B cell (primary cell): ENCODE results near the gene COPB1. TPM values are rescaled to one million over a fixed set of nuclear protein-coding genes. Genes with fewer than 3 reads are reported as not detected.

Experiments used
- ATAC-seq: fragments of 200-7000 bp; cut with Tn5 transposase; one replicate; pipeline ENCODE4 v1.10.0; 2021; ENCODE audit warnings: low read depth, mild to moderate bottlenecking, moderate number of reproducible peaks, moderate library complexity
- CTCF ChIA-PET: fragments of 350-600 bp; sonication (Branson Sonifier 250); formaldehyde crosslinking; loops from one replicate; lab custom pipeline; 2021; ENCODE audit warnings: antibody characterized with exemption, inconsistent platforms; lab: Charles Lee
- POLR2A ChIA-PET: fragments of 350-600 bp; sonication (Branson Sonifier 250); formaldehyde crosslinking; loops from one replicate; lab custom pipeline; 2021; ENCODE audit warnings: antibody characterized with exemption; lab: Charles Lee
- DNase-seq: peaks from one replicate; pipeline ENCODE4 v3.0.0; 2013
- H2AFZ ChIP-seq: 2 replicates; pipeline ENCODE4 v1.6.1; 2012; ENCODE audit warnings: mild to moderate bottlenecking, low read depth, low read length; ENCODE audit not compliant: insufficient read depth, poor library complexity, severe bottlenecking
- H3K27ac ChIP-seq, 2 donors: 1 replicate in 1 of 2; 2 replicates in 1 of 2; pipeline ENCODE4 v1.5.1; 2012 to 2013; ENCODE audit warnings: low read length in 2 of 2, mild to moderate bottlenecking in 2 of 2, moderate library complexity in 1 of 2
- H3K27me3 ChIP-seq, 4 experiments: fragments of 200-600 bp in 1 of 4; sonication (generic) in 1 of 4; replicated peaks in 1 of 4; 1 replicate in 2 of 4; 2 replicates in 2 of 4; pipeline versions ENCODE4 v1.6.1 to v1.7.0; 2013 to 2016; ENCODE audit warnings: low read length in 3 of 4, mild to moderate bottlenecking in 2 of 4, mixed read lengths in 1 of 4, moderate library complexity in 1 of 4; ENCODE audit not compliant: insufficient read depth in 4 of 4, control insufficient read depth in 3 of 4; ENCODE audit errors: control extremely low read depth in 1 of 4
- H3K36me3 ChIP-seq, 2 experiments: replicated peaks in 1 of 2; 1 replicate in 1 of 2; 2 replicates in 1 of 2; pipeline versions ENCODE4 v1.6.1 to v1.7.1; 2013; ENCODE audit warnings: low read length in 1 of 2; ENCODE audit not compliant: insufficient read depth in 2 of 2, control insufficient read depth in 1 of 2; ENCODE audit errors: control extremely low read depth in 1 of 2, extremely low read depth in 1 of 2
- H3K4me1 ChIP-seq, 2 donors: fragments of 200-600 bp in 1 of 2; sonication (generic) in 1 of 2; 1 replicate in 1 of 2; 2 replicates in 1 of 2; pipeline versions ENCODE4 v1.5.1 to v1.6.1; 2013 to 2017; ENCODE audit warnings: low read length in 2 of 2; ENCODE audit not compliant: control insufficient read depth in 2 of 2, insufficient read depth in 2 of 2
- H3K4me2 ChIP-seq: replicated peaks from 2 replicates; pipeline ENCODE3; 2012; ENCODE audit warnings: mild to moderate bottlenecking, low read depth, low read length; ENCODE audit not compliant: poor library complexity, severe bottlenecking
- H3K4me3 ChIP-seq, 5 experiments: fragments of 200-600 bp in 1 of 5; sonication (generic) in 1 of 5; 1 replicate in 3 of 5; 2 replicates in 2 of 5; pipeline versions ENCODE4 v1.5.1 to v1.7.0; 2011 to 2016; ENCODE audit warnings: low read length in 4 of 5, mild to moderate bottlenecking in 4 of 5, low read depth in 2 of 5, control low read depth in 1 of 5, moderate library complexity in 1 of 5; ENCODE audit not compliant: insufficient read depth in 1 of 5; ENCODE audit errors: control extremely low read depth in 1 of 5, extremely low read depth in 1 of 5
- H3K79me2 ChIP-seq: fragments of 200-600 bp; sonication (generic); one replicate; pipeline ENCODE4 v1.6.0; 2016; ENCODE audit warnings: low read length; ENCODE audit not compliant: control insufficient read depth, insufficient read depth
- H3K9ac ChIP-seq: fragments of 200-600 bp; sonication (generic); 2 replicates; pipeline ENCODE4 v1.6.1; 2017; ENCODE audit warnings: mild to moderate bottlenecking, low read length, moderate library complexity
- H3K9me3 ChIP-seq, 3 donors: one replicate each; pipeline versions ENCODE4 v1.6.1 to v1.7.1; 2013; ENCODE audit warnings: low read length in 2 of 3; ENCODE audit not compliant: control insufficient read depth in 2 of 3, insufficient read depth in 1 of 3; ENCODE audit errors: control extremely low read depth in 1 of 3
- H4K20me1 ChIP-seq: 2 replicates; pipeline ENCODE4 v1.6.0; 2012; ENCODE audit warnings: mild to moderate bottlenecking, low read length; ENCODE audit not compliant: insufficient read depth, control insufficient read depth, poor library complexity, severe bottlenecking
- H3K27ac Mint-ChIP-seq: one replicate; pipeline ENCODE4 v1.8.0; 2021; ENCODE audit warnings: mixed read lengths
- H3K27me3 Mint-ChIP-seq: one replicate; pipeline ENCODE4 v1.8.0; 2021; ENCODE audit warnings: mixed read lengths
- H3K4me1 Mint-ChIP-seq: one replicate; pipeline ENCODE4 v1.8.0; 2021; ENCODE audit warnings: mixed read lengths
- H3K4me3 Mint-ChIP-seq: one replicate; pipeline ENCODE4 v1.8.0; 2021; ENCODE audit warnings: mixed read lengths
- H3K9me3 Mint-ChIP-seq: one replicate; pipeline ENCODE4 v1.8.0; 2022; ENCODE audit warnings: mixed read lengths; ENCODE audit not compliant: insufficient read depth
- EZH2 ChIP-seq: IDR thresholded peaks from 2 replicates; pipeline ENCODE4 v1.6.1; 2012; ENCODE audit warnings: borderline replicate concordance, low read depth, mild to moderate bottlenecking, moderate library complexity, low read length; ENCODE audit not compliant: insufficient read depth, poor library complexity, severe bottlenecking
- WGBS: methylation state at CpG from one replicate; pipeline ENCODE4 v1.1.5; 2013; ENCODE audit warnings: missing lambda C conversion rate; ENCODE audit not compliant: insufficient coverage; 5-methylcytosine and 5-hydroxymethylcytosine counted together
- intact Hi-C: fragments of 100-400 bp; cut with micrococcal nuclease; formaldehyde crosslinking; loops from one replicate; pipeline ENCODE4 v1.10.0; 2022
- polyA plus RNA-seq: library from polyadenylated mRNA; depleted of rRNA; stranded (reverse); fragments of >200 nt; gene quantifications from 2 replicates; pipeline ENCODE4 v1.2.3, GENCODE V29; 2012
- total RNA-seq, 2 donors: library from RNA; stranded (reverse); fragments of 120-200 nt in 1 of 2; gene quantifications; 1 replicate in 1 of 2; 2 replicates in 1 of 2; pipeline versions ENCODE4 v1.2.3 to v1.2.4, GENCODE V29; 2013 to 2022
- TF ChIP-seq, protein P1 (sequence below): fragments of 200-600 bp; IDR thresholded peaks from one replicate; pipeline ENCODE4 v1.8.0; 2022; ENCODE audit warnings: antibody characterized with exemption, mild to moderate bottlenecking

Gene COPB1
- total and polyA plus RNA-seq, 2 donors (not counting 1 experiment from before 2014, with no cell fraction given): 32.0 to 80.2 TPM

DNA sequence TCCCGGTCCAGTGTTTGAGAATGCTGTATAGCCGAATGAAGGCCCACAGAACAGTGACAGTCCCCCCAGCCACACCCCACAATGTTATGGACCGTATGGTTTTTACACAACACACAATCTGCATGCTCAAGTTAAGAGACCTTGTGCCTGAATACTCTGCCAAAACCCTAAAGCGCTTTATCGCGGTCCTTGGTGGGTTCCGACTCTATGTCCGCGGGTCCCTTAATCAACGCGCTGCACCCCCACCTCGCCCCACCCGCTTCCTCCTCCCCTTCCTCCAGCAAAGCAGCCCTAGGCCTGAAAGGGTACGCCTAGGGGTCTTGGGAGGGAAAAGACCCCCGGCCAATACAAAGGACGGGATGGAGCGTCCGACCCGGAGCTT, 442 bp downstream of the COPB1 start:
- ChIA-PET POLR2A (interaction anchor here (0.6 to 1.8 kb wide), 4 partner anchors 11 to 288 kb away, joined by 3 to 5 read pairs (median 4); no protein-coding TSS in a partner anchor), CTCF (interaction anchor here (1.7 to 7.3 kb wide), 4 partner anchors 21 to 407 kb away, joined by 5 to 58 read pairs (median 7); partner anchors contain the start of genes CYP2R1 and PSMA1)
- intact Hi-C loops: loop anchor here (1.0 to 5.0 kb wide), 4 partner anchors 21 to 392 kb away; partner anchors contain the start of genes PSMA1 and RRAS2
- Histone ChIP-seq H3K4me3 (peak overlapping the region; percentile 62 to 89 (median 77)), H3K79me2 (peaks cover 43% of the 10 kb centered on the region), H3K27me3 (no peaks in the 10 kb centered on the region), H3K9ac (peak overlapping the region; percentile 82), H2AFZ (peak overlapping the region; percentile 80), H3K27ac (peak overlapping the region in 1 of 2 donors; percentile 85), H3K4me2 (peak overlapping the region; percentile 96), H3K4me1 (peaks cover 6 to 10% of the 10 kb centered on the region in 2 donors), H4K20me1 (peaks cover 16% of the 10 kb centered on the region), H3K36me3 (peaks cover 5 to 33% of the 10 kb centered on the region in 2 experiments), H3K9me3 (no peaks in the 10 kb centered on the region)
- WGBS: 4% methylated on average over 3 of the region's 19 CpGs
- Mint-ChIP-seq H3K27ac (peak overlapping the region; percentile 94), H3K9me3 (no peaks in the 10 kb centered on the region), H3K4me3 (peak overlapping the region; percentile 97), H3K27me3 (no peaks in the 10 kb centered on the region), H3K4me1 (peaks cover 36% of the 10 kb centered on the region)
- TF ChIP-seq EZH2: no peak
- TF ChIP-seq, protein P1, sequence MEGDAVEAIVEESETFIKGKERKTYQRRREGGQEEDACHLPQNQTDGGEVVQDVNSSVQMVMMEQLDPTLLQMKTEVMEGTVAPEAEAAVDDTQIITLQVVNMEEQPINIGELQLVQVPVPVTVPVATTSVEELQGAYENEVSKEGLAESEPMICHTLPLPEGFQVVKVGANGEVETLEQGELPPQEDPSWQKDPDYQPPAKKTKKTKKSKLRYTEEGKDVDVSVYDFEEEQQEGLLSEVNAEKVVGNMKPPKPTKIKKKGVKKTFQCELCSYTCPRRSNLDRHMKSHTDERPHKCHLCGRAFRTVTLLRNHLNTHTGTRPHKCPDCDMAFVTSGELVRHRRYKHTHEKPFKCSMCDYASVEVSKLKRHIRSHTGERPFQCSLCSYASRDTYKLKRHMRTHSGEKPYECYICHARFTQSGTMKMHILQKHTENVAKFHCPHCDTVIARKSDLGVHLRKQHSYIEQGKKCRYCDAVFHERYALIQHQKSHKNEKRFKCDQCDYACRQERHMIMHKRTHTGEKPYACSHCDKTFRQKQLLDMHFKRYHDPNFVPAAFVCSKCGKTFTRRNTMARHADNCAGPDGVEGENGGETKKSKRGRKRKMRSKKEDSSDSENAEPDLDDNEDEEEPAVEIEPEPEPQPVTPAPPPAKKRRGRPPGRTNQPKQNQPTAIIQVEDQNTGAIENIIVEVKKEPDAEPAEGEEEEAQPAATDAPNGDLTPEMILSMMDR: no peak
- DNase-seq (no peak), ATAC-seq (peak; percentile 34)

DNA sequence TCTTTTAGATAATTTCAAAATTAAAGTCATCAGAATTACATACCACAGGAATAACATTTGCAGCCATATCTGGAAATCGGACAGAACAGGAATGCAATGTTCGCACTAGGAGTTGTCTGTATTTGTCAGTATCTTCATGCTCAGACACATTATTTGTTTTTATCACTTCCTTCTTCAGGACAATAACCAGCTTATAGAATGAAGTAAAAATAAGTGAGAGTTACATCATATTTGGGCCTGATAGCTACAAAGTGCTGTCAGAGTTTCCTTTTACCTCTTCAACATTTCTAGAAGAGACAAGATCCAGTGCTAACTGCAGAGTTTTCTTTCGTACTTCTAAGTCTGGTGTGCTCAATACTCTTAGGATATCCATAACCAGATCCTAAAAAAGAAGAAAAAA, 18.9 kb downstream of the COPB1 start:
- no peak for ATAC-seq
- H3K4me1 Mint-ChIP-seq: peaks cover 2% of the 10 kb centered on the region
- Histone ChIP-seq H3K9me3 (no peaks in the 10 kb centered on the region), H3K9ac (peak overlapping the region; percentile 5), H3K27me3 (no peaks in the 10 kb centered on the region), H3K36me3 (peaks cover 17 to 88% of the 10 kb centered on the region in 2 experiments), H2AFZ (no peak overlapping the region), H3K79me2 (peaks cover 7% of the 10 kb centered on the region), H3K27ac (no peak overlapping the region), H3K4me2 (no peak overlapping the region), H3K4me1 (no peaks in the 10 kb centered on the region), H4K20me1 (peaks cover 6% of the 10 kb centered on the region), H3K4me3 (no peak overlapping the region)
- no peak for DNase-seq
- TF ChIP-seq, protein P1: no peak
- TF ChIP-seq EZH2: no peak
- CTCF ChIA-PET: interaction anchor here (1.2 to 3.2 kb wide), 6 partner anchors 8 to 526 kb away, joined by 3 to 16 read pairs (median 4); no protein-coding TSS in a partner anchor
- H3K9me3 Mint-ChIP-seq: no peaks in the 10 kb centered on the region
- no peak overlapping the region for H3K4me3 Mint-ChIP-seq
- H3K27ac Mint-ChIP-seq: no peak overlapping the region
- 100% methylated on average over 1 of the region's 3 CpGs for WGBS
- no peaks in the 10 kb centered on the region for H3K27me3 Mint-ChIP-seq
- POLR2A ChIA-PET: interaction anchor here (0.6 kb wide), 1 partner anchor 10 kb away, joined by 6 read pairs; no protein-coding TSS in a partner anchor
- intact Hi-C loops: no loop called here
